ENCODE measurements around the gene SFXN5.
A peak's percentile ranks its signal among the peaks of the same experiment; 100 is the strongest.

Gene SFXN5

GRCh38 chr2:72975017-72975416 is 96.5 kb downstream of the SFXN5 start:
- no peak for DNase-seq (ENCODE audit: low spot score)

GRCh38 chr2:72974436-72974754 is 97.1 kb downstream of the SFXN5 start:
- DNase-seq (ENCODE audit: low spot score) = no peak

- peak; percentile 56 for DNase-seq (ENCODE audit: low spot score)
These were observed 97.7 kb downstream of the SFXN5 start for GRCh38 chr2:72973566-72974435.

- no peak for DNase-seq (ENCODE audit: low spot score)
These were observed 98.4 kb downstream of the SFXN5 start for GRCh38 chr2:72973137-72973535.

GRCh38 chr2:72972352-72973136 is 99.0 kb downstream of the SFXN5 start:
- DNase-seq (ENCODE audit: low spot score) = no peak

- DNase-seq (ENCODE audit: low spot score) = no peak
These were observed 100.5 kb downstream of the SFXN5 start for GRCh38 chr2:72971036-72971435.

GRCh38 chr2:72969706-72970105 is 101.8 kb downstream of the SFXN5 start:
- DNase-seq (ENCODE audit: low spot score) = no peak

- DNase-seq (ENCODE audit: low spot score) = no peak
These were observed 103.2 kb downstream of the SFXN5 start for GRCh38 chr2:72968286-72968685.

- DNase-seq (ENCODE audit: low spot score) = no peak
These were observed 105.6 kb downstream of the SFXN5 start for GRCh38 chr2:72965770-72966450.

- no peak for DNase-seq (ENCODE audit: low spot score)
These were observed 106.5 kb downstream of the SFXN5 start for GRCh38 chr2:72965016-72965415.

- DNase-seq (ENCODE audit: low spot score) = no peak
These were observed 107.4 kb downstream of the SFXN5 start for GRCh38 chr2:72964146-72964525.

- DNase-seq (ENCODE audit: low spot score) = no peak
These were observed 107.9 kb downstream of the SFXN5 start for GRCh38 chr2:72963423-72964145.

- no peak for DNase-seq (ENCODE audit: low spot score)
These were observed 108.6 kb downstream of the SFXN5 start for GRCh38 chr2:72962911-72963310.

- DNase-seq (ENCODE audit: low spot score) = no peak
These were observed 109.6 kb downstream of the SFXN5 start for GRCh38 chr2:72961853-72962468.

GRCh38 chr2:72961036-72961720 is 110.3 kb downstream of the SFXN5 start:
- DNase-seq (ENCODE audit: low spot score) = no peak

- DNase-seq (ENCODE audit: low spot score) = no peak
These were observed 111.2 kb downstream of the SFXN5 start for GRCh38 chr2:72959995-72960981.

GRCh38 chr2:72959554-72959953 is 112.0 kb downstream of the SFXN5 start:
- DNase-seq (ENCODE audit: low spot score) = no peak

- no peak for DNase-seq (ENCODE audit: low spot score)
These were observed 112.7 kb downstream of the SFXN5 start for GRCh38 chr2:72958542-72959385.

GRCh38 chr2:72956936-72957335 is 114.6 kb downstream of the SFXN5 start:
- DNase-seq (ENCODE audit: low spot score) = no peak

All from cerebellar cortex (tissue), 1 donor.